HG03521 (cell line): Measurements from ENCODE around the gene ELL.
A peak's percentile ranks its signal among the peaks of the same experiment; 100 is the strongest.

ENCODE experiments used
- ATAC-seq: cut with Tn5 transposase; IDR thresholded peaks from one replicate; pipeline ENCODE4 v1.9.1; 2021; ENCODE audit warnings: mild to moderate bottlenecking, moderate library complexity; ENCODE audit not compliant: unreplicated experiment

The ELL gene

DNA sequence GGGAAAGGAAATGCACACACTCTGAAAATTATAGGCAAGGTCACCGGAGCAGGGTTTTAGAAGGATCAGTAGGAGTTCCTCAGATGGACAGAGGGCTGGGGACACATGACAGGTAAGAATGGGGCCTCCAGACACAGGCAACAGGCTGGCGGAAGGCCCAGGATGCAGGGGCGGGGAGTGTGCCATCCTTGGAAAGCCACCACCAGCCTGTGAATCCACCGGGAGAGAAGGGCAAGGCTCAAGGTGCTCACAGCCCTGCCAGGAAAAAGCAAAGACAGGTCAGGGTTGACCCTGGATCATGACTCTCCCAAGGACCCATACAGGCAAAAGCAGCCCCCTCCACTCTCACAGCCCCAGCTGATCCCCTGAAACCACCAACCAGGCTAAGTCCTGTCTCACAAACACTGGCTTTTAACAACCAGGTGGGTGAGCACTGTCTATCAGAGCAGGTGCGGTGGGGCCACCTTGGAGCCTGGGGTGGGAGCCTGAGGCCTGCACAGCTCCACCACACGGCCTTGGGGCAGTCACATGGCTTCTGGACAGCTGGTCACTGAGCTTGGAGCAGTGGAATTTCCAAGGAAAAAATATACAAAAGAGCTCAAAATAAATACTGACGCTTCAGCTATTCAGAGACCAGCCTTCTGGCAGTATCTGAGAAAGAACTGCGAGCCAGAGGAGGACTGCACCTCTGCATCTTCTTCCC is 48.7 kb downstream of the ELL start:
- ATAC-seq, result no peak

DNA sequence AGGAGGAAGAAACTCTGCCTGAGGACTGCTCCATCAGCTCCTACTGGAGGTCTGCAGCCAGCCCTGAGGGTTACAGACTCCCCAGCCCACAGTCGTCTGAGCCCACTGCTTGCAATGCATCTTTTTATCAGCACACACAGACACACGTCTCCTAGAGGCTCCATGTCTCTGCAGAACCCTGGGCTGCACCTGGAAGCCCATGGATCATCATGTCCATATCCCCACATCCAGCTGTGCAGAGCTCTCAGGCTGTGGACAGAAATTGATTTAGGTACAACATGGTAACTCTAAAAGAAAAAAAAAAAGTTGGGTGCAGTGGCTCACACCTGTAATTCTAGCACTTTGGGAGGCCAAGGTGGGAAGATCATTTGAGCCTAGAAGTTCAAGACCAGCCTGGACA is 51.1 kb downstream of the ELL start:
- ATAC-seq, result no peak

DNA sequence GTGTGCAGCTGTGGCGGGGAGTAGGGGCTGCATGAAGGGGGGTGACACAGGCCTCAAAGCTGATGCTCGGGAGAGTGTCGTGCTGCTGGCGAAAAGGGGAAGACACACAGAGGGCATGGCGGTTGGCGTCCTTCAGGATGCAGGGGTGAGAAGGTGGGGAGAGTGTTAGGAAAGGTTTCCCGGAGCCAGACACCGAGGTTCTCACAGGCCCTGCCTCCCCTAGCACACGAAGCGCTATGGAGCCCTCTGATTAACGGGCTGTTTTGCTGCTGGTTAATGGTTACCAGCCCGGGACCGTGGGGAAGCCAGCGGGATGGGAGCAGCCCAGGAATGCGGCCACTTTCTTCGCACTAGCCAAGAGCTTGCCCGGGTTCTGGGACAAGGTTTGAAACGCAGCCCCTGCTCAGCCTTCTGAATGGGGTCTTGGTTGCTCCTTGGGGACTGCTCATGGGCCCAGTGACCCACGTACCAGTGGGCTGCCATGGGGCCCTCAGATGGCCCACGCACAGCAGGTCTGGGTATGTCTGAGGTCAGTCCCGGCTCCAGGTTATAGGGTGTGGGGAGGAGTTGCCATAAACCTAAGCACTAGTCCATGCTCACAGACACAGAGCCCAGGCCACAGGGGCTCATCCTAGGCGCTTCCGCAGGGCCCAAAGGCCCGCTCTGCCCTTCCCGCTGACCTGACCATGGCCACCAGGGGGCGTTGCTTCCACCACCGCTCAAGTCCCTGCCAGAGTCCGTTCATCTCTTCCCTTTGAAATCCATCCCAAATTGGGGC is 52.6 kb downstream of the ELL start:
- ATAC-seq, result no peak

DNA sequence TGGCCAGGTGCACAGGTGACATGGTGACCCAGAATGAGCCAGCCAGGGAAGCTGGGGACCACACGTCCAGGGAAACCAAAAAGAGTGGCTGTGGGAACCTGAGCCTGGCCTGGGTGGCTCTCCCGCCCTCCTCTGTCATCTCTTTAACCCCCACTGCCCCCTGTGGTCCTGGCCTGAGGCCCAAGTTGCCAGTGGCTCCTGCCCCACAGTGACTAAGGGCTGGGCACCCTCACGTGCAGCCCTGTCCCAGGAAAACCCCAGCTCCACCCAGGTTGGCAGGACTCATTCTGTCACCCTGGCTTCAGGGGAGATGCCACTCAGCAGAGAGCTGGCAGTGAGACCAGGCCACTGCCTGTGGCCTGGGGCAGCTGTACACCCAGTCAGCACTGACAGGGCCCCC is 53.4 kb downstream of the ELL start:
- ATAC-seq, result no peak

DNA sequence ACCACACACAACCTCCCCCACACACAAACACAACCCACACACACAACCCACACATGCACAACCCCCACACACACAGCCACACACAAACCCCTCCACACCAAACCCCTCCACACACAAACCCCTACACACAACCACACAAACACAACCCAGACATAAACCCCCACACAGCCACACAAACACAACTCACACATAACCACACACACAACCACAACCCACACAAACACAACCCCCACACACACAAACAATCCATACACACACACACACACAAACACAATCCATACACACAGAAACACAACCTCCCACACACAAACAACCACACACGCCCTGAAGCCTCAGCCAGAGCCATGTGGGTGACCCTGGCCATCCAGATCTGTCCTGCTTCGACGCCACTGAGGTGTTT is 53.9 kb downstream of the ELL start:
- no peak for ATAC-seq

DNA sequence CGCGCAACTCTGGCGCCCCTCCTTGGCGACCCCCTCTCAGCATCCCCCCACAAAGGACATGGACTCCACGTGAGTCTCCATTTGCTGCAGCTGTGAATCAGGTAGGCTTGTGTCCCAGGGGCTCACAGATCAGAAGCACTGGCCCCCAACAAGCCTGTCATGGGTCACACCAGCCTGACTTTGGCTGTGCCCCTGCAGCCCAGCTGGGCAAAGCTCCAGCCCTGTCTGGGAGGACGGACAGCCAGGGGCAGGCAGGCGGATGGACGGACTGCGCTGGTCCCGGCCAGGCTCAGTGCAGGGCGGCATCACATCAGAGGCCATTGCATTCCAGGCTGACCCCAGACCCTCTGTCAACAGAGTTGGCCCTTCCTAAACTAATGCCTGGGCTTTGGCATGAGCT is 55.5 kb downstream of the ELL start:
- ATAC-seq, result no peak

DNA sequence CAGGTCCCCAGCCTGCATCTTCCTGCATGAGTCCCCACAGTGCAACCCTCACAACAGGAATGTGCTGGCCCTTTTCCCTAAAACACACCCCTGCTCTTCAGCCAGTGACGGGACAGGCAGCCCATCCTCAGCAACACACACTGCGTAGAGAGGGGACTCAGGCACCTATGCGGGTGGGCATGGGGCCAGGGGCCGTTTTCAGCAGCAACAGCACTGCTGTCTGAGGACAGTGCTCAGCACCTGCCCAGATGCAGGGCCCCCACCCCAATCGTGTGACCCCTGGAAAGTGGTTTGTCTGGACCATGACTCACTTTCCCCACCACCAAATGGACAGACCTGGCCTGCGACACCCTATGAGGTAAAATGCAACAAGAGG is 55.9 kb downstream of the ELL start:
- no peak for ATAC-seq

DNA sequence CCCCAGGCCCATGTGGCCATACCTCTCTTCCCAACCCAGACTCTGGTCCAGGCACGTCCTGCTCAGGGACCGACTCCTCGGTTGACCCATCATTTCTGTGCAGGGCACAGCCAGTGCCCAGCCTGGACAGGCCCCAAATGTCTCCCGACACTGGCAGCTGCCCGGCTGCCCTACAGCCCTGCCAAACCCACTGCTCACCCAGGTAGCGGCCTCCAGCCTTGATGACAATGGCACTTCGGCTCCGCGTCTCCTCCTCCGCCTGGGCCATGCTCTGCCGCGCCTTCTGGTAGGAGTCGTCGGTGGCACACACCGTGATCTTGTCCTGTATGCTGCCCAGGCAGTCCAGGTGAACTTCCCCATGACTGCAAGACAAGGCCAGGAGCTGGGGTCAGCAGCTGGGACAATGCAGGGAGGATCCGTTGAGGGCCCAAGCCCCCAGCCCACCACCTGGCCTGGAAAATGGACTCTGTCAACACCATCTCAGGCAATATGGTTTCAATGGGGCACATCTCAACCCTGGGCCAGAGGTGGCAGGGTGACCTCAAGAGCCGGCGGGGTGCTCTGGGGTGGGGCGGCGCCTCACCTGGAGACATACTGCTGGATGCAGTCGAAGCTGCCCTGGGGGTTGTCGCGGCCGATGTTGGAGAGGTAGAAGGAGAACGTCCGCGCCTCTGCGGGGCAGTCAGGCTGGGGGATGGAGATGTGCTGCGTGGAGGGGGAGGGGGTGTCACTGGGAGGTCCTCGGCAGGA is 56.5 kb downstream of the ELL start:
- no peak for ATAC-seq

DNA sequence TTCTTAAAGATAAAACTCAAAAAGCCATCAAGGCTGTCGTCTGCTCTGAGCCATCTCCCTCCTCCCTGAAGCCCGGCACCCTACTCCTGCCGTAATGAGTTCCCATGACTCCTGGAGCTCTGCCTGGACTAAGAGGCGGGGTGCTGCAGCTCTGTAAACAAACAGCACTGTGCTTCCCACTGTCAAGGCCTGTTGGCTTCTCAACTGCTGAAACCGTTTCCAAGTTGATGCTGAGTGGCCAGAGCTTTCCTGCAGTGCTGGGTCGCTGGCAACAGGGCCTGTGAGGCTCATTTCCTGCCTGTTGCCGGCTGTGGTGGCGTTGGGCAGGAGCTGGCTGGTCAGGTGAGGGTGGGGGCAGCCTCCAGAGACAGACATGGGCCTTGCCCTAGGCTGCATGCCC is 57.2 kb downstream of the ELL start:
- no peak for ATAC-seq

DNA sequence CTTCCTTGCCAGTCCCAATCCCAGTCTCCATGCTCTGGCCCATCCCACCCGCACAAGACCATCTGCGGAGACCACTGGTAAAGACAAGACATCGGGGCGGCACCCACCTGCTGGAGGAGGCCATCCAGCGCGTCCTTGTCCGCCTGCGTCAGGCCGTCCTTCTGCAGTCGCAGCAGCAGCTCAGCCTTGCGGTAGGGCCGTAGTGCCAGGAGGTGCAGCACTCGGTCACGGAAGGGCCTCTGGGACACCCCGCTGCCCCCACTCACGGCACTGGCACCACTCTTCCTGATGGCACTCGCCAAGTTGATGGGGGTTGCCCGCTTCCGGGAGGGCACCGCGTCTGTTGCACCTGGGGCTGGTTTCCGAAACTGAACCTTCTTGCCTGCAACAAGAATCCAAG is 60.4 kb downstream of the ELL start:
- no peak for ATAC-seq

DNA sequence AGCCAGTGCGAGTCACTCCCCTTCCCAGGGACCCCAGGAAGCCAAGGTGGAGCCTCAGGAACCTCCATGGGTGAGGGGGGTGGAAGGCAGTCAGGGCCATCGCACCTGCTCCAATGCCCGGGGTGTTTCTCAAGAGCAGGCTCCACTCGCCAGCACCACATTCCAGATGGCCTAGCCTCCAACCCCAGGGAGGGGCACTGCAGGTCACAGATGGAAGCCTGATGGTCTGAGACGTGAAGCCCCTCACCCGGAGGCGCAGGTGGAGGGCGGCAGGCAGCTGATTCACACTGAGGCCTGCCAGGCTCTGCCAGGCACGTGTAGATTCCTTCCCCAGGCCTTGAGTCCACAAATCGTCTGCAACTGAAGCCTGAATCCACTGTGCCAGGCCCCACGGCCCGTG is 61.0 kb downstream of the ELL start:
- ATAC-seq, result no peak

DNA sequence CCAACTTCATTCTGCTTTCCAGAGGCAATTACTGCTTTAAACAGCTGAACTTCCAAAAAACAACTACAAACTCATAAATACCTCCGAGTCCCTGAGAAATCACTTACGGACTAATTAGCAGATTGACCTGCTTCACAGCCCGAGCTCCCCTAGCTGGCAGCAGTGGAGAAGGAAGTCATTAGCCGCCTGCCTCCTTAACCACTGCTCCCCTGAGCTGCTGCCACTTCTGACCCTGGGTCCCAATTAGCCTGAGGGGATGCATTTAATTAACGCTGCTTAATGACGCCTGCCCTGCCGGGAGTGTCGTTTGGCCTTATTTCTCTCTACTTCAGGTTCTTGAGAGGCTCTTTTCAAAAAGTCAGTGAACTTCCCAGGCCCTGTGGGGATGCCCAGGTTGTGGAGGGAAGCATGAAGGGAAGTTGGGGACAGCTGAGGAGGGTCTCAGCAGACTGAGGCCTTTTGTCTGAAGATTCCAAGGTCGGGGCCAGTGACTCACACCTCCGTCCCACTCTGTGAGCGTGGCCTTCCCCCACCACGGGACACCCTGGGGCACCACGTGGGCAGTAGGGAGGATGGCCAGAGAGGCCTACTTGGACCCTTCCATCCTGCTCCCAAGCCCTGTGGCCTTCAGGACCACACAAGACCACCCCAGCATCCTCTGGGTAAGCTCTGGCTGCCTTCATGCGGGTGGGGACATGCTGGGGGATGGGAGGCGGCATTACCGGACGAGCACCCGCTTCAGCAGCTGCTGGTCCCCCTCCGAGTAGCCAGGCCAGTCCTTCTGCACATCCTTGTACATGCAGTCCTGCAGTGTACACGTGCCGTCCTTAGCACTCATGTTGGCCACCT is 64.2 kb downstream of the ELL start:
- no peak for ATAC-seq

DNA sequence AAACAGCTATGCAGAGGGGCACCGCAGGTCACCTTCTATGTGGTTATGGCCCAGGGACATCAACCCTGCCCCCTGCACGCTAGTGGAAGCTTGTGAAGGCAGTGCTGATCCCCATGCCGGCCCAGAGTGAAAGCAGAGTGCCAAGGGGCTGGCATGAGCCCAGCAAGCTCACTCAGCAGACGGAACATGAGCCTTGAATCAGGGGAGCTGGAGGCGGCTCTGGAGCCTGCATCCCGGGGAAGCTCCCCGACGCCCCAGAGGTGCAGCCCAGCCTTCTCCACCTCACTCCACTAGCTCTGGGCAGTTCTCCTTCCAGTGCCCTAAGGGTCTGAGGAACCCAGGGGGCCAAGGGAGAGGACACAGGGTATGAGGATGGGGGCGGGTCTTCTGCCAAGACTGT is 64.9 kb downstream of the ELL start:
- no peak for ATAC-seq

DNA sequence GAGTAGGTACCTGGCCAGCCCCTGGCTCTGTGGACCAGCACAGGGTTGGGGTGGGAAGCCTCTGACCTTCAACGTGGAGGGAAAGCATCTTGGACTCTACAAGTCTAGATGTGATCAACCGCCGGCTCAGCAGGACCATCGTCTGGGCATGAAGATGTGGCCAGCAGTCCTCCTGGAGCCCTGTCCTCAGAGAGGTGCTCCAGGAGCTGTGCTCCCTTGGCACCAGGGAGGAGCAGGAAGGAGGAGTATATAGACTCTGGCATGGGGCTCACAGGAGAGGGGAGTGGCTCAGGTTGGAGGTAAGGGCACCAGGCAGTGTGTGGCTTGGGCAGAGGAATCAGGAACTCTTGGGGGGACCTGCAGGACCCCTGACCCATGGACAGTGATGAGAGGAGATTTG is 65.6 kb downstream of the ELL start:
- no peak for ATAC-seq

DNA sequence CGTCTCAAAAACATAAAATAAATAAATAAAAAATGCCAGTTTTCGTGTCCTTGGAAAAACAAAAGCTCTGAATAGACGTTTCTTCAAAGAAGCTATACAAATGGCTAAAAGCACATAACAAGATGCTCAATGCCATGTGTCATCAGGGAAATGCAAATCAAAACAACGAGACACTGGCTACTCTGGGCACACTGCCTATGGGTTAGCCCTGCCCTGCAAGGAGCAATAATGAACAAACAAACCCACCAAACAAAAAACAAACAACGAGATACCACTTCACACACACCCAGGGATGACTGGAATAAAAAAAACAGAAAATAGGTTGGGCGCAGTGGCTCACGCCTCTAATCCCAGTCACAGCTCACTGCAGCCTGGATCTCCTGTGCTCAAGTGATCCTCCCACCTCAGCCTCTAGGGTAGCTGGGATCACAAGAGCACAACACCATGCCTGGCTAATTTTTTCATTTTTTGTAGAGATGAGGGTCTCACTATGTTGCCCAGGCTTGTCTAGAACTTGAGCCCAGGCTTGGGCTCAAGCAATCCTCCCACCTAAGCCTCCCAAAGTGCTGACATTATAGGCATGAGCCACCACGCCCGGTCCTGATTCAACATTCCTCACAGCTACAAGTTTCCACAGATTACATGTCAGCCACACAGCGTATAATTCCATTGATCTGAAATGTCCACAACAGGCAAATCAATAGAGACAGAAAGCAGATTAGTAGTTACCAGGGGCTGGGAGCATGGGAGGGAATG is 68.4 kb downstream of the ELL start:
- no peak for ATAC-seq

DNA sequence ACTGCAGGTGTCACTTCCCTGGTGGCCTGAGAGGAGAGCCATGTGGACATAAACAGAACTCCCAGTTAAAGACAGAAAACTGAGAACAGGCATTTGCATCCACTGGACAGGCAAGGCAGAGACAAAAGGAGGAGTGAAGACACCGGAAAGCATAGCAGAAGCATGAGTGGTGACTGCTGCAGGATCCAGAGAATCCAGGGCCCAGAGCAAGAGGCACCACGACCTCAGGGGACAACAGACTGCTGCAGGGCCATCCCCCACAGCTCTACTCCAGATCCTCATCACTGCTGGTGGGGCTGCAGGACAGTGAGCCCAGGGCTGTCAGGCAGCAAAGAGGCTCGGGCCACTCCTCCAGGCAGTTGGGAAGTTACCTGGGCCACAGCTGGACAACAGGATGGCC is 69.5 kb downstream of the ELL start:
- no peak for ATAC-seq

DNA sequence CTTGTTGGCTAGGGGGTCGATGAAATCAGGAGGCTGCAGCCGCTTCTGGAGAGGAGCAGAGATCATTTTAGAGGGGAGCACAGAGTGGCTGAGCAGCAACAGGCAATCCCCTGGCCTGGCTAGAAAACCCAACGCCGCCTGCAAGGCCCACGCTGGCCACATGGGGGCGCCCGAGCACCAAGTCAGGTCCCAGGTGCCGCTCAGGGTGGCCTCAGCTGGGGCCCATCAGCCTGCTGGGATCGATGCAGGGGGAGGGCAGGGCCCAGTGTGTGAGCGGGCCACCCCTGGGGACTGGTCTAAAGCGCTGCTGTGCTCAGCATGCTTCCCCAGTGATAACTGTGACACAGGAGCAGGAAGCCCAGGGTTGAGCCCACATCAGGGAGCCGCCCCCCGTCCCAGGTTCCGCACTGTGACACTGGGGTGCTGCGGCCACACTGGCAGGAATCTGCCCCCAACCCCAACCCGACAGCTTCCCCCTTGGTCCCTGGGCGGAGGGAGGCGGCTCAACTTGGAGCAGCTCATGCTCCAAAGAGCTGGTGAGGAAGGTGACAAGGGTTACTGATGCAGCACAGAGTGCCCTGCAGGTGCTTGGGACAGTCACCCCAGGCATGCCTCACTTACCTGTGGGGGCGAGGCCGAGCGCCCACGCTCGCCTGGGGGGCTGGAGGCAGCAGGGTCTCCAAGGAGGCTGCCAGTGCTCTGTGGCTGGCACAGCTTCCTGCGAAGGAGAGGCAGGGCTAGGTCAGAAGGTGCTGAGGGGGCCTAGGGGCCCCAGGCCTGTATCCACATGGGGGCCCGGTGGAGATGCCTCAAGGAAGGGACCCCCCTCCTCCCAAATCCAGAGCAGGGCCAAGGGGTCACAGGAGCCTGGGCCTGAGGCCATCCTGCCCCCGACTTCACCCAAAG is 70.7 kb downstream of the ELL start:
- peak; percentile 53 for ATAC-seq

DNA sequence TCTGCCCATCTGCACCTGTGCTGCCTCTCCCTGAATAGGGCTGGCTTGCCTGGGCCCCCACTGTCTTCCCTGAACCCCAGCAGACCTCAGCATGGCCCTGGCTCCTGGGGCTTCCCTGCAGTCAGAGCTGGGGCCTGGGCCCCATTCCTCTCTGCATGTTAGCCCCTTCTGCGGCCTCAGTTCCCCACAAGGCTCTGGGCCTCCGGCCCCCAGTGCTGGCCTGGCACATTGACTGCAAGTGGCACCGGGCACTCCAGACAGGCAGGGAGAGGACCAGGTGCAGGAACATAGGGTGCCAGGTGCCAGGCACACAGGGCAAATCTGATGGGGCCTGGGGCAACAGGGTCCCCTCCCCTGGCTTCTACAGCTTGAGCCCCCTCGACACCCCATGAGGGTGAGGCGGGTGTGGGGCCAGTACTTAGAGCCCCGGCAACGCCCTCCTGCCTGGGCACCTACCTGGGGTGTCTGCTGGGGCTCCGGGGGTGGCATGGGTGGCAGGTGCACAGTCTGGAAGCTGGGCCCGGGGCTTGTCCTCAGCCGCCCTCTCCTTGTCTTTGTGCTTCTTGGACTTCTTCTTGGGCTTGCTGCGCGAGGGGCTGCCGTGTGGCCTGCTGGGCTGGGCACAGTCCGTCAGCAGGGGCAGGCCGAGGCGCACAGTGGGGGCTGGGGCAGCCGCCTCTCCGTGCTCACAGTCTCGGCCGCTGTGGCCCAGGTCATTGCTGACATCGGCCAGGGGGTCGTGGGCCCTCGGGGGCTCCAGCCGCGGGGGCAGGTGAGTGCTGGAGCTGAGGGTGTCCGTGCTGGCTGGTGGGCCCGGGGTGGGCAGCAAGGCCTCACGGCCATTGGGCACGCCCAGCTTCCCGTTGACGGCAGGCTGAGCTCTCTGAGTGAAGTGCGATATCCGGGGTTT is 71.6 kb downstream of the ELL start:
- ATAC-seq, result no peak
